LNCAP (cell line): Measurements from ENCODE around the gene THNSL1.

Experiments
- TF ChIP-seq, protein P1 (sequence below): fragments of 450-650 bp; IDR thresholded peaks from 2 replicates; pipeline ENCODE4 v1.5.1; 2017; ENCODE audit warnings: mild to moderate bottlenecking

Gene THNSL1

DNA sequence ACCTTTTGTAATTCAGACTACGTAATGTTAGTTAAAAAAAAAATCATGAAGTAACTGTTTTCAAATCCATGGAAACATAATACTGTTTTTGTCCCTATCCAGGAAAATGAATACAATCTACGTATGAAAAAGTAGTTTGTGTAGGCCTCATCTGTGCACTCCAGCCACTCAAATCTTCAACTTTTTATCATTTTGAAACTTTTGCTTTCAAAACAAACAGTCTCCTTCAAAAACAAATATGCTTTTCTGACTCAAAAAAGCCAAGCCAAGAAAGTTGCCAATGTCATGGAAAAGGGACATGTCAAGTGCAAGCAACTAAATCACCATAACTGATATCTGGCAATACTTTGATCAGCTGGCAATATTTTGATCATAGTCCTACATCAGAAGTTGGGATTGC is 13.1 kb downstream of the THNSL1 start:
- TF ChIP-seq, protein P1, sequence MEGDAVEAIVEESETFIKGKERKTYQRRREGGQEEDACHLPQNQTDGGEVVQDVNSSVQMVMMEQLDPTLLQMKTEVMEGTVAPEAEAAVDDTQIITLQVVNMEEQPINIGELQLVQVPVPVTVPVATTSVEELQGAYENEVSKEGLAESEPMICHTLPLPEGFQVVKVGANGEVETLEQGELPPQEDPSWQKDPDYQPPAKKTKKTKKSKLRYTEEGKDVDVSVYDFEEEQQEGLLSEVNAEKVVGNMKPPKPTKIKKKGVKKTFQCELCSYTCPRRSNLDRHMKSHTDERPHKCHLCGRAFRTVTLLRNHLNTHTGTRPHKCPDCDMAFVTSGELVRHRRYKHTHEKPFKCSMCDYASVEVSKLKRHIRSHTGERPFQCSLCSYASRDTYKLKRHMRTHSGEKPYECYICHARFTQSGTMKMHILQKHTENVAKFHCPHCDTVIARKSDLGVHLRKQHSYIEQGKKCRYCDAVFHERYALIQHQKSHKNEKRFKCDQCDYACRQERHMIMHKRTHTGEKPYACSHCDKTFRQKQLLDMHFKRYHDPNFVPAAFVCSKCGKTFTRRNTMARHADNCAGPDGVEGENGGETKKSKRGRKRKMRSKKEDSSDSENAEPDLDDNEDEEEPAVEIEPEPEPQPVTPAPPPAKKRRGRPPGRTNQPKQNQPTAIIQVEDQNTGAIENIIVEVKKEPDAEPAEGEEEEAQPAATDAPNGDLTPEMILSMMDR = no peak

DNA sequence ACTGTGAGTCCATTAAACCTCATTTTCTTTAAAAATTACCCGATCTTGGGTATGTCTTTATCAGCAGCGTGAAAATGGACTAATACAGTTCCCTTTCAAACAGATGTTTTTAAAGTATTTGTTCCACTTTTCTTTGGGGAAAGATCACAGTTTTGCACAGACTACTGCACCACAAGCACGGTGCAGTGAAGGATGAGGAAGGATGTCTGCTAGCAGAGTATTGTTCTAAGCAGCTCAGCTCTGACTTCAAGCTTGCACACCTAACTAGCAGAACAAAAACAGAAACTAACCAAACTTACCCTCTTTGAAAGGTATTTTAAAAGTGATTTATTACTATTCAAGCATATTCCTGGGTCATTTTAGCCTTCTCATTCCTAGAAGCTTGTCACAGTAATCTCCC is 20.0 kb downstream of the THNSL1 start:
- TF ChIP-seq, protein P1 = no peak

DNA sequence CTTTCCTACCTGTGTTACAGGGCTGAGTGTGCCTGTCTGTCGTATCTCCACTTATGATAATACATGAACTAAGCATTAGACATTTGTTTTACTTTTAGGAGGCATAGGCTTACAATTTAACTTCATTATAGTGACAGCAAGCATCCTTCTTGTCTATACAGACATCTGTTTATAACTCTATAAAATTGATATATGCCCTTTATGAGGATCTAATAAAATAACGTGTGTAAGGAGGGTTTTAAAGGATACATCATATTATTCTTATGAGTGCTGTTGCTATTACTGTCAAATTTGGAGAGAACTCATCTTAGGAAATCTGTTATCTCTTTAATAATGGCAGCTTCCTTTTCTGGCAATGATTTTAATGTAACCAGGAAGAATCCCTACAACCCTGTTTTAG is 21.9 kb downstream of the THNSL1 start:
- TF ChIP-seq, protein P1 = no peak

DNA sequence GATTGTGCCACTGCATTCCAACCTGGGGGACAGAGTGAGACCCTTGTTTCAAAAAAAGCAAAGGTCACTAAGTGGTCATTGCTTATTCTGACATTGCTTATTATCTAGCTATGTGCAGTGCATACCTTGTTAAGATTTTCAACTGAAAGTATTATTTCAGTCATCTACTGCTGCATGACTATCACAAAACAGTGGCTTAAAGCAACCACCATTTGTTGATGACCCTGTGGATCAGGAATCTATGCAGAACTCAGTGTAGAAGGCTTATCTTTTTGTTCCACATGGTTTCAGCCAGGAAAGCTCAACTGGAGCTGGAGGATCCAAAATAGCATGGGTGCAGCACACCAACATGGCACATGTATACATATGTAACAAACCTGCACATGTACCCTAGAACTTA is 23.1 kb downstream of the THNSL1 start:
- TF ChIP-seq, protein P1 = no peak

DNA sequence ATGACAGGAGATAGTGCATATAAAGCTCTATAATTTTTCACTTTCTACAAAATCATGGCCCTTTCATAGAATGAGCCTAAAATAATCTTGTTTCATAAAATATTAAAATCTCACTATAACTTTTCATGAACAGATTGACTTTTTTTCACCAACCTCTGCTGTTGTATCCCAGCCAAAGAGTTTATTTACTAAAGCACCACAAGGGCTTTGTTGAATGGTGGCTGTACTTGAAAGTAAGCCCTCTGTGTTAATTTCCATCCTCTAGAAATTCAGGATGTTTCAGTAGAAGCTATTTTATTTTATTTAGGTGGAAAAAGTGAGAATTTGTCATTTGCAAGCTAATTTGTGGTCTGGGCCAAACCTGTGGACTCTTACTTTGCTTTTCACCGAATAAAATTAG is 30.2 kb downstream of the THNSL1 start:
- TF ChIP-seq, protein P1 = no peak

DNA sequence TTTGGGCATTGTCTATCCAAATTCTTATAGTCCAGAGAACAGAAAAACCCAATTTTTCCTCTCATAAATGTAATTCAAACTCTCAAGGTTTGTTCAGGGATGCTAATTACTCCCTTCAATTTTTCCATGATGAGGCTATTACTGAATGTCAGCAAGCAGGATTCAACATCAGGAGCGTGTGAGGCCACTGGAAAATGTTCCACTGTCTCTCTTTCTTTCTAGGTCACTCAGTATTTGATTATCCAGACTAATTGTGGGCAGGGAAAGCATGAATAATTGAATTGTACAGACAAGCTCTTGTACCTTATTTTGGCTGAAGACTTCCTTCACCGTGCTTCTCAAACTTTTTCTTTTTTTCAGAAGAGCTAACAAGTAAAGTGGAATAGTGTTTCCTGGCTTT is 30.7 kb downstream of the THNSL1 start:
- TF ChIP-seq, protein P1 = no peak

DNA sequence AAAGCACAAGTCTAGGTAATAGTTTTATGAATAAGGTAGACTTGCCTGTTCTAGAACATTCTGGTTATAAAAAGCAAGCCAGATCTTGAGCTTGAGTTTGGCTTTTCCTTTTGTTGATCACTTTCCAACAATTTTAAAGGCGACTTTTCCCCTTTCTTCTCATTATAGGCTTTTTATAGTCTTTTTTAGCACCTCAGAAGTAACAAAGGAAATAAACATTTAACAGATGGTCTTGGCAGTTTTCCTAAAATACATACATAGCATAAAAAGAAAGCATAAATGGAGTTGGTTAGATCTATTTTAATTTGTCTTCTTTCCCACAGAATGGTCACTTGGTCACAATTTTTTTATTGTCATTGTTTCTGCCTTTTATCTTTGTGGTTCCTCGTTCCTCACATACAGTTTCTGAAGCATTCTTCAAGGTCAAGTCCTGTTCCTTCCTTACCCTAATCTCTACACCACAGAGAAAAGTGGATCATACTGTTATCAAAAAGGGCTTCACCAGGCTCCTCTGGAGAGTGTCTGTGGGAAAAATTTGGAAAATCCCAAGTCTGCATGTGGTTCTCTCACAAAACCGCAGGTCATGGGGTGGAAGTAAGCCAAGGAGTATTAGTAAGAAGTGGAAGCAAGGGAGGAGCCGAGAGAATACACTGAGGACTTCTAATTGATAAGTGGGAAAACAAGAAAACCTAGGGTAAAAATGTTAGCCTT is 31.3 kb downstream of the THNSL1 start:
- TF ChIP-seq, protein P1 = no peak

DNA sequence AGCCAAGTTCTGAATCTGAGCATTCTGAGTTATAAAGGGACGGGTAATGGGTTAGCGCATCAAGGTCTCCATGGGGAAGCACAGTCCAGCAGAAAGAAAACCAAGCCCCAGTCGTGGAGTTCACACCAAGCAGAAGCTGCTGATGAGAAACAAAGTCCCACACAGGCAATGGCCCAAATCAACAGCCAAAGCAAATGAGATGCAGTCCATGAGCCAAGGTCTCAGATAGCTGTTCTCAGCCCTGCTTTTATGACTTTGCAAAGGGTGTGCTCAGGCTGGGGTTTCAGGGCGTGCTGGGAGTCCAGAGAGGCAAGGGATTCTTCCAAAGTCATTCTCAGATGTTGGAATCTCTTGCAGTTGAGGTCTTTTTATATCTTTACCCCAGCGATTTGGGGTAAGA is 32.0 kb downstream of the THNSL1 start:
- TF ChIP-seq, protein P1 = no peak
